GM11168 (cell line): ENCODE data around the gene RTL10.

Experiments
- in situ Hi-C: fragments of 300-500 bp; cut with MboI; formaldehyde crosslinking; loops from one replicate; pipeline ENCODE4 v1.12.0; 2022; ENCODE audit warnings: low sequenced_read_pairs; ENCODE audit not compliant: unreplicated experiment

The RTL10 gene

DNA sequence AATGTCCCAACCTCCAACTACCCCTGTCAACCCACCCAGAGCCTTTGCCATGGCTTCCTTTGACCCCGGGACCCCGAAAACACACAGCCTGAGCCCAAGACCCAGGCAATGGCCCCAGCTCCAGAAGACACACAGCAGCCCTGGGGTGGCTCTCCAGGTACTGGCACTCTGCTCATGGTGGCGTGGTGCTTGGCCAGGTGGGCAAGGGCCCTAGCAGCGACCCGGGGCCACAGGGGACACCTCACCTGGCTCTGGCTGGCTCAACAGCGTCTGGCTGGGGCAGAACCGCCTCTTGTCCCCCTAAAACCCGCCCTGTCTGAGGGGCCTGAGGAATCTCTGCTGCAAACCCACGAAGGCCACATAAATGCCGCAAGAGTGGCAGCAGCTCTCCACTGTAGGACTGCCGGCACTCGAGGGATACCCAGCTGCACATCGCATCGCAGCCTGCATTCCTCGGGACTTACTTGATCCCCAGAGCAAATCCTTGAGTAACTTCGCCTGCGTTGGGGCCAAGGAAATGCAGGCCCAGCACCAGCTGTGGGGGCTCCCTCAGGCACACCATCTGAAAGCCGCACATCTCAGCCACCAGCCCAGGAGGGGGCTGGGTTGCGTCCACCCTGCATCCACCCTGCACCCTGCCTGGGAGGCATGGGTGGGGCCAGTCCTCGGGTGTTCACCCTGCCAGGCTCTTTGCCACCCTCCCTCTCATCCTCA, 23.1 kb upstream of the RTL10 start:
- in situ Hi-C loops = no loop called here

DNA sequence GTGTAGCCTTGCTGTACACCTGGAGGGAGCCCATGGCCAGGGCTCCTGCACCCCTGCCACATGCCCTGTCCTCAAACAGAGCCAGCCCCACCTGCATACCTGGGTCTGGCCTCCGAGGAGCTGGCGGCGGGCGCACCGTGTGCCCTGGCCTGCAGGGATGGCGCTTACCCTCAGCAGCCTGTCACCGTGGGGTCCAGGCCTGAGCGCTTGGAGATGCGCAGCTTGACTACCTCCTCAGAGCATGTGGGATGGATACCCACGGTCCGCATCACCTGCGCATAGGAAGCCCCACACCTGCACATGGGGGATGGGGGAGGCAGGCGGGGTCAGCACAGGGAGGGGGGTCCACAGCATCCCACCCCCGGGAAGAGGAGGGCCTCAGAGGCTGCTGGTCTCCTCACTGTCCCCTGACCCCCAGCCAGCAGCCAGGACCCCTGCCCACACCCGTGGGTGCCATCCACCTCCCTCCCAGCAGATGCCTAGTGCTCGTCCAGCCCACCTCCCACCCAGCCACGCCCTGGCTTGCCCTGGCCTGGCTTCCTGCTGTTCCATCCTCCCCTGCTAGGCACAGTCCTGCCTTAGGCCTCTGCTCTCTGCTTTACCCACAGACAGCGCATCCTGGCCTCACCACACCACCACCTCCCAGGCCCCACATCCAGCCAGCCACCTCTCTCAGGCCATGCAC, 22.4 kb upstream of the RTL10 start:
- in situ Hi-C loops = no loop called here

DNA sequence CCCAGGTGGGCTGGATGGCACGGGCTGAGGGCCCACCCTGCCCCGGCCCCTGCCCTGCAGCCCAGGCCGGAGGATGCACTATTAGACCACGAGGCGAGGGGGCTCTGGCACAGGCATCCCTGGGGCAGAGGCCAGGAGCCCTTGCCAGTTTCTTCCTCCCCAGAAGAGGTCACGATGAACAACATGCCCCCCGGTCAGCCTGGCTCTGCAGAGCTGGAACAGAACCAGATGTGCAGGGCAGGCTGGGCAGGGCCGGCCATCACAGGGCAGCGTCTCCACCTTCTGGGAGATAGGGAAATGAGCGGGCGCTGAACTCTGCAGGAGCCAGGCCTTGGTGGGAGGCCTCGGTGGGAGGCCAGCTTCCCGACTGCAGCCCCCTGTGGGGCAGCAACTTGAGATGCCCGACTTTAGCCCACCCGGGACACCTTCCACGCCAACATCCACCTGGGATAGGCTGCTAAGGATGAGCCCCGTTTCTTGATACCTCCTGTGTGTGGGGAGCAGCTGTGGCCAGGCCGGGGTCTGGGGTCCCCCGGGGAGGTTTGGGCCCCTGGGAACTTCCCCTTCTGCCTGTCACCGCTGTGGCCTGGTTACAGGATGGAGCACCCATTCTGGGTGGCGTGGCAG, 21.8 kb upstream of the RTL10 start:
- in situ Hi-C loops = no loop called here

DNA sequence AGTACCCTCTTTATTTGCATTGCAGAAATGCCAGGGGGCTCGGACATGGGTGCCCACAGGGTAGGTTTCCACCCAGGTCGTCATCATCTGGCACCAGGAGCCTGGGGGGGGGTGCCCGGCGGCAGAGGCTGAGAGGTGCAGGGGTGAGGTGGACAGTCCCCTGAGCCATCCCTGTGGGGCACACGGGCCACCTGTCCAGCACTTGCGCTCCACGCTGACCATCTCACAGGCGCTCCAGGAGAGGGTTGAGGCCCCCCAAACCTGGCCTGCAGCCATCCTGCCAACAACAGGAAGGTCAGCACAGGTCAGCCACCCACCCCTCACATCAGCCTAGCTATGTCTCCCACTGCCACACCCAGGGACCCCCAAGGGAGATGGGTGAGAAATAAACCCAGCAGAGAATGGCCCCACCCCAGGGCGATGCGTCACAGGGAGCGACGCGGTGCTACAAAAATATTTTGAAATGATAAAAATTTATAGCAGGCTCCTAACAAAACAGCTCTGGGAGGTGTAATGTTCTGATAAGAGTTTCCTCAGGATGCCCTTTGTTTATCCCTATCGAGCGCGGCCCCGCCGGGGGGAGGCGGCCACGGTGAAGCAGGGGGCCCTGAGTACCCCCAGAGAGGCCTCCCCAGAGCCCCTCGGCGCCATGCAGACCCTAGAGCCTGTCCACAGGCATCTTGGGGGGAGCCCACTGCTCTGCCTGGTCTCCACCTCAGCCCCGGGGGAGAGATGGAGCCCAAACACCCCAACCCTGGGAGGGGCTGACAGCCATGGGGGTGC, 21.0 kb upstream of the RTL10 start:
- in situ Hi-C loops = no loop called here

DNA sequence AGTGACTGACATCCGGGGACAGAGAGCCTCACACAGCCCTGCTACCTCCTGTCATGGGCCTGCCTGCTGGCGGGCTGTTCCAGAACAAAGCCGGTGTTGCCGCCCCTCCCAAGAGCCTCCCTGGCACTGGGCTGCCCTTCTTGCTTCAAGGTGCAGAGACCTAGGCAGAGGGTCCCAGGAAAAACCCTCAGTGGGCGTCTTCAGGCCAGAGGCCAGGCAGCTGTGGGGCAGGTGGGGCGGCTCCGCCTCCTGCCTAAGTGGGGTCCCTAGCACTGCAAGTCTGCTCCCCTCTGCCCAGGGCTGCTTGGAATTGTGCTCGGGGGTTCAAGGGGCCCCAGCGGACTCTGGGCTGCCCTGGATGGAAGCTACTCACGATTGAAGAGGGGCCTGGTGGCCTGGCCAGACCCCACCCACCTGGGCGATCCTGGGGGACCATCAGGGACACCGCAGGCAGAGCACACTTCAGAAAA, 20.4 kb upstream of the RTL10 start:
- in situ Hi-C loops = no loop called here

DNA sequence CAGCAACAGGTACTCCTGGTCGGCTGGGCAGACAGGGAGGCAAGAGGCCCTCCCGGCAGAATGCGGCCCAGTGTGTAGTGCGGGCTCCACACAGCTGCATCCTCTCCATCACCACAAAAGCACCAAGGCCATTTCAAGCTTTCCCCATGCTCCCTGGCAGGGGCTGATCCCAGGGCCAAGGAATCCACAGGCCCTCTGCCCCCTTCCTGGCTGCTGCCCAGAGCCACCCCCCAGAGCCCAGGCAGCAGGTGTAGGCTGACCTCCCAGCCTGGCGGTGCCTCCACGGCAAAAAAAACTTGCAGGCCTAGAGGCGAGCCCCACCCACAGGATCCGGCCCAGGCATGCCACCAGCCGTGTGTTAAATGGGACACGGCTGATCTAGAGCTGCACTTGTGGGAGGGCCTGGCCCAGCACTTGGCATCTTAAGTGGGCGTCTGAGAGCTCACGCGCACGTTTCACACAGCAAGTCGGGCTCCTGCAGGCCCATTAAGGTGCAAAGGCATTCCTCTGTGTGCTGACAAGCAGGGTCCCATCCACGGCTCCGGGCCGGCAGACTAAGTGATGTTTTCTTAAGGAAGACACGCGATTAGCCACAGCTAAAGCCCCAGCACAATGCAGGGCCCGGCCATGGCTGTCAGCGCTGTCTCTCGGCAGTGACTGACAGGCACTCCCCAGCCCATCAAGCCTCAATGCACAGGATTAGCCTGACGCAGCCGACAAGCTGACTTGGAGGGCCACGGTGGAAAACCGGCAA, 19.8 kb upstream of the RTL10 start:
- in situ Hi-C loops = no loop called here

DNA sequence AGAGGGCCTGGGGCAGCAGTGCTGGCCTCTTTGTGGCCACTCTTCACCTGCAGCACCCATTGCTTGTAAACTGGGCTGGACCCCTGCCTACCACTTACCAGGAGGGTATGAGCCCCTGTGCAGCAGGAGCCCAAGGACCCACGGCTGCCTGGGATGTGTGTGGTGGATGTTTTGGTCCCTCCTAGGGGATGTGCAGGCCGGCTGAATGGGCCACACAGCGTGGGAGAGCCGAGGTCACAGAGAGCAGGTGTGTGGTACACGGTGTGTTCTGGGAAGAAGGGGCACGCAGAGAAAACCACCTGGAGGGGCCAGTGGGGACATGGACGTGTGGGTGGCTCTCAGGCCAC, 19.3 kb upstream of the RTL10 start:
- in situ Hi-C loops = no loop called here

DNA sequence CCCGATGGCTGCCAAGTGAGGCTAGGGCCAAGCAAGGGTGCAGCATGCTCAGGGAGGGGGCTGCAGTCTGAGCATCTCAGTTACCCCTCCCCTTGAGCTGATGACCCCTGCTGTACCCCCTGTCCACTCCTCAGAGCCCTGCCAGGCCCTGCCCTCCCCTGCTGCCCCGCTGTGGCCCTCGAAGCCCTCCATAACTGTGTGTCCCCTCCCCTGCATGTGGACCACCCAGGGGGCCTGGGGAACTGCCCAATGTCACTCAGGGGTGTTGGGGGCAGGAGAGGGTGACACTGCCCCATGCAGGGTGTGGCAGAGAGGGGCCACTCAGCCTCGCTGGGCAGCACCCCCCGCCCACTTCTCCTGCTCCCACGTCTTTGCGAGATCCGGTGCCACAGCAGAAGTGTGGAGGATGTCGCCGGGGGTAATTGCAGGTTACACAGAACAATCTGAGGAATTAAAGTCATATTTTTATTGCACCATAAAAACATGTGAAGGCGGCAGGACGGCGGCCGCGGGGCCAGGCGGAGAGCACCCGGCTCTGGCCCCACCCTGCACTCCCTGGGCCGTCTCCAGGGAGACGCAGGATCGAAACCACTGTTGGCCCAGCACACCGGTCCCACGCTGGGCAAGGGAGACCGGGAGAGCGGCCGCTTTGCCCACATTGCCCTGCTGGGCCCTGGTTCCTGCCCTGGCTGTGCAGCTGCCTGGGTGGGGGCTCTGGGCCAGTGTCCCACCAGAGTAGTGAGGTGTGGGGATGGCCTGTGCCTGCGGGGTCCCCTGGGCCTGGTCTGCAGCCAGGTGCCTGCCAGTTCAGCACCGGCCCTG, 18.7 kb upstream of the RTL10 start:
- in situ Hi-C loops = no loop called here

DNA sequence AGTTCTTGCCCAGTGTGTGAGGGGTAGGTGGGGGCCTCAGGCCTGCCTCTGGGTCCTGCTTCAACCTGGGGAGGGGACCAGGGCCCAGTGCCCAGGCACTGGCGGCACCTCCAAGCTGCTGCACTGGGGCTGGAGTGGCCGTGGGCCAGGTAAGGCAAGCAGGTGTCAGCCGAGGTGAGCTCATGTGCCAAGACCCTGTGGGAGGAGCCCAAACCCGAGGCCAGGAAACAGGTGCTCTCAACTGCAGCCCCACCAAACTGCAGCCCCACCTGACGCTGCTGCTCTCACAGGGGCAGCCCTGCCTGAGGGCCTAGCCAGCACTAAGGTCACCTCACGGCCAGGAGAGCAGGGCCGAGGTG, 18.1 kb upstream of the RTL10 start:
- in situ Hi-C loops = no loop called here

DNA sequence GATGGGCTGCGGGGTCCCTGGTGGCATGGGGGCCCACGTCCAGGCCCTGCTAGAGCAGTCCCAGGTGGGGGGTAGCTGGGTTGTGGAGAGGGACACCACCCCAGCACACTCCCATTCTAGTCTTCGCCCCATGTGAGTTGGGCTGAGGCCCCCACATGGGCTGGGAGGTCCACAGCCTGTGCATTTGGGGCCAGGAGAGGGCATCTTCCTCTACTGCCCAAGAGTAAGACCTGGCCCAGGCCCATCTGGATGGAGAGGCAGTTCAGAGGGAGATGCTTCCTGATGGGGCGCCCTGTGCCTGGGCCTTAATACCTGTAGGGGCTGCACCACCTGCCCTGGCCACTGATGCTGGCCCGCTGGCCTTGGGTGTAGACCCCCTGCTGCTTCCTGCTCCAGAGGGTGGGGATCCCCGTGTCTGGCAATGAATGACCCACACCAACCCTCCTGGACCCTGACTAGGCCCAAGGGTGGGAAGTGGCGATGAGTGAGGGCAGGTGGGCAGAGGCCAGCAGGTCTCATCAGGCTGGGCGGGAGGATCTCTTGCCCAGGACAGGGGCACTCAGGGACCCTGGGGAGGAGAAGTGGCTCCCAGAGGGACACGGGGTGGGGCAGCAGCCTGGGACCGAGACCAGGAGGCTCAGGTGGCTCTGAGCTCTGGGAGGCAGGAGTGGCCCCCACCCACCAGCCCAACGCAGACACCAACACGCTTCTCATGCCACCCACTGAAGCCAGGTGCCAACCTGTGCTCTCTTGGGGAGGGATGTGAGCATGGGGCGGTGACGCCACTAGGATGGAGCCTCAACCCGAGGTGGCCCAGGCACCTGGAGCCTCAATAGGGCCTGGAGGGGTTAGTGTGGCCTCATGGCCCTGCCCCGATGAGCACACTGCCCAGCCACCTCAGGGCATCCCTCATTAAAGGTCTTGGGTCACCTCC, 17.4 kb upstream of the RTL10 start:
- in situ Hi-C loops = no loop called here

DNA sequence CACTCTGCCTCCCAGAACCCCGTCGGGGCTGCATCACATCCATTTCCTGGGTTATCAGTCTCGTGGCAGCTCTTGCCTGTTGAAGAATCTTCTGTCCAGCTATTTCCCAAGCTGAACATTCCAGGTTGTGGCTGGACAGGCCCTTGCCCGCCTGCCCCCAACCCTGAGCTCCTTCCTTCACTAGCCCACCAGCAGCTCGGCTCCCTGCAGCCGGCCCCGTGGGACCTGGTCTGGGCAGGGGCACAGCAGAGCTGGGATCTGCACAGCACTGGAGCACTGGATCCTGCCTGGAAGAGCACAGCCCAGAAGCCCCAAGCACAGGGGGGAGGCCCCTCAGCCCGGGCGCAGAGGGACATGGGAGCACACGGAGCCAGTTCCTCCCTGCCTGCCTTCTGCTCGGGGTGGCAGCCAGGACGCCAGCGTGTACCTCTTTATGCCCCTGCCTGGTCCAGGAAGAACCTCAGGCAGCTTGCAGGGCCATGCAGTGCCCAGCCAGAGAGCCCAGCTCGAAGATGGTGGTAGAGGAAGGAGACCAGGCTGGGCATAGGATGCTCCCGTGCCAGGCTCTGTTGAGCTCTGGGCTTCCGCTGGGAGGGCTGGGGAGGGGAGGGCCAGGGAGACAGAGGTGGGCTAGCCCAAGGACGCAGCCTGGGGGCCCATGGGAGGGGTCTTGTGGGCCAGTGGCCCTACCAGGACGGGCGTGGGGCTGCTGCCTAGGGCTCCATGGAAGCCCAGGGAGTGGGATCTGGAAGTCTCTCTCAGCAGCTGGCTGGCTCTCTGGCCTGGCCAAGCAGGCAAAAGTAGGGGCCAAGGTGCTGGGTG, 16.6 kb upstream of the RTL10 start:
- in situ Hi-C loops = no loop called here

DNA sequence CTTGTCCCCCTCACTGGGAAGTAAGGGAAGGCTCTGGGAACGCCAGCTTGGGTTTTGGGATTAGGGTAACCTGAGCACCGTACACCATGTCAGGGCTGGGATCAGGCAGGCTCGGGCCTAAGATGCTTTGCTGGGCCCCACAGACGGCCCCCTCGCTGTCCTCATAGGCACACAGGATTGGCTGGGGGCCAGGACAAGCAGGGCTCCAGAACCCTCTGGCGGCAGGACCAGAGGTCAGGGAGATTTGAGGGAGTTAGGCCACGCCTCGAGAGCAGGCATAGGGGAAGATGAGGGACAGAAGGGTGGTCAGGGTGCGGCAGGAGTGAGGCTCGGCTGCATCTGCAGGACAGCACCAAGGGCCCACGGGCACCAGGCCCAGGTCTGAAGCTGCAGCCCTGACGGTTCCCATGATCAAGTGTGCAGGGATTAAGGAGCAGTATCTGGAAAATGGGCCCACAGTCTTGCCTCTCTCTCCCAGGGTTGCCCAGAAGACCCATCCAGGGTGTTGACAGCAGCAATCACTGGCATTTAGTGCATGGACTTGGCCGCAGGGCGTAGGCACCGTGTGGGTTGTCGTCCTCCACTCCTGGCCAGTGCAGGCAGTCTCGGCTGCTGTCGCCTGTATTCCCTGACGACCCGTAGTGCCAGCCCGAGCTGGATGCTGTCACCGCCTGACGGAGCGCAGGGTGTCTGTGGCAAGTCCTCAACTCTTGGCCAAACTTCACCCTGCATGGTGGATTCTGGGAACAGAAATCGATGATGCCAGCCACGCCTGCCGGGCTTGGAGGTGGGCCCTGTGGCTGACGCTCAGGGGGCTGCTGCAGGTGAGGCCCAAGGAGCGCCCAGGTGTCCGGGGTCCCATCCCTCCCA, 15.7 kb upstream of the RTL10 start:
- in situ Hi-C loops = no loop called here

DNA sequence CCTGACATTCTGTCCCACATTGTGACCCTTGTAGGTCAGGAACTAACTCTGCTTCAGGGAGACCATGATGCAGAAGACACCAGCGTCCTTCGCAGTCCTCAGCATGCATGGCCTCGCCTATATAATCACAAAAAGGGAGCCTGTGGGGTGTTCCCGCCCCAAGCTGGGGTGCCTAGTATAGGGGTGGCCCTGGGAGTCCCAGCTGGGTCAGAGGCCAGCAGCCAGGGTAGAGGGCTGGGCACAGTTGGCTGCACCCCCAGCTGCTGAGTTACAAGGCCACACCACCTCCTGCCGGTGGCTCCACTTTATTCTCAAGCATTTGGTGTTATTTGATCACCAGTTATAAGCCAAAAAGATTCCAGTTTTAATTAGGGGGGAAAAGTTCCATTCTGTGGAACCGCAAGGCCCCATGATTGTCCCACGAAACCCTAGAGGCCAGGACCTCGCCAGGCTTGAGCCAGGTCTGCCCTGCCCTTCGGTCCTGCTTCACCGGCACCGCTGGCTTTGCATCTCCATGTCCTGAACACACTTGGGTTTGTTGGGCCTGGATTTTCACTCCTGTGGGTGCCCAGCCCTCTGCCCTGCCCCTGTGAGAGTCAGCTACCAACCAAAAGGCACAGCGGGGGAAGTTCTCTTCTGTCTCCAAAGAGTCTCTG, 15.0 kb upstream of the RTL10 start:
- in situ Hi-C loops = no loop called here

DNA sequence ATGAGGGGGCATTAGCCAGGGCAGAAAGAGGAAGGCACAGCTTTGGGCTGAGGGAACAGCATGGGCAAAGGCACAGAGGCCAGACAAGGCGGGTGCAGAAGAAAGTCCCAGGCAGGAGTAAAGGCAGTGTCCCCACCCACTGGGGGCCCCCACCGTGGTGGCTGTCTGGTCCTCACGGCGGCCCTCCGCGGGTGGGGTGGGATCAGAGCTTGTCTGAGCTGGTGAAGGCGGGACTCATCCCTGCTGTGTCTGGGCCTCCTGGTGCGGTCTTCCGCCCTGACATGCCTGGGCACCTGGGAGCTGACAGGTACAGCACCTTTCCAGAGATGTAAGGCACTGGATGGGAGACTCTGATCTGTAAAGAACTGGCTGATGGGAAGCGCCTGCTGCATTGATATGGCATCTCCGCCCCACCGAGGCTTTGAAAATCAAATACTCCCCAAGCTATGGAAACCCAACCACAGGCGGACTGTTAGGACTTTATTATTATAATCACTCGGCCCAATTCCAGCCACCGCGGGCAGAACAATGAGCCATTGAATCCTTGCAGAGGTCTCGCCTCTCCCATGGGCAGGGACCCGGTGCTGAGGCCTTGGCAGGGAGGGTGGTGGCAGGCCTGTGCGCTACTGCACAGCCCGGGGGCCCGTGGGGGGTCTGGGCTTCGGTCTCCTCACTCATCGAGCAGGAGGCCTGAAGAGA, 14.2 kb upstream of the RTL10 start:
- in situ Hi-C loops = no loop called here

DNA sequence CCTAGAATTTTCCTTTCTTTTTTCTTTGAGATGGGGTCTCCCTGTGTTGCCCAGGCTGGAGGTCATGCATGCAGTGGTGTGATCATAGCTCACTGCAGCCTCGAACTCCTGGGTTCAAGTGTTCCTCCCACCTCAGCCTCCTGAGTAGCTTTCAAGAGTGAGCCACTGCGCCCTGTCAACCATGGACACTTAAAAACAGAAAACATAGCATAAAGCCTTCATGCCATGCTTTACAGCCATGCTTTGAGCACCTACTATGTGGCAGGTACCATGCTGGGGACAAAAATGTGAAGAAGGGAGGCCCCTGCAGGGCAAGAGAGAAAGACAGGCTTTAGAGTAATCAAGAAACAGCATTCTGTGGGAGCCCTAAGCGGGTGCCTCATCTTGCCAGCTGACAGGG, 13.7 kb upstream of the RTL10 start:
- in situ Hi-C loops = no loop called here

DNA sequence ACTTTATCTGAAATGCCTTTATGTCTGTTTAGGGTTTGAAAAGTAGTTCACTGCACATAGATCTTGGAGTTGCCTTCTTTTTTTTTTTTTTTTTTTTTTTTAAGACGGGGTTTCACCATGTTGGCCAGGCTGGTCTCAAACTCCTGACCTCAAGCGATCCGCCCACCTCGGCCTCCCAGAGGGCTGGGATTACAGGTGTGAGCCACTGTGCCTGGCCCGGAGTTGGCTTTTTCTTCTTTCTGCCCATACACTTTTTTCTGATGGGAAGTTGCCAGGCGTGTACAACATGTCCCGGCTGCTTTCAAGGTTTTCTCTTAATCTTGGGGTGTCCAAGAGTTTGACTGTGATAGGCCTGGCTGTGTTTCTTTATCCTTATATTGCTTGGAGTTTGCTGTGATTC, 12.9 kb upstream of the RTL10 start:
- in situ Hi-C loops = no loop called here
